ENCODE results near the gene GPC6. TPM values are rescaled to one million over a fixed set of nuclear protein-coding genes. Genes with fewer than 3 reads are reported as not detected.

The GPC6 gene
- total and polyA plus RNA-seq, 2 donors (not counting 3 experiments of a cell fraction or from before 2014, with no cell fraction given), result 0.01 TPM; not detected in 1

- dilution Hi-C loops (cut with MboI; ENCODE audit: extremely low pct_ligation_motif_present, low sequenced_read_pairs), result no loop called here
- TF ChIP-seq GATA2 (IDR thresholded peaks at IDR 0.05; ENCODE audit: insufficient read depth, insufficient read length, low read depth, low read length) (no peak), JUN (IDR thresholded peaks at IDR 0.05; ENCODE audit: borderline replicate concordance, insufficient read depth, insufficient read length, low read depth) (no peak)
- H3K9me1 ChIP-seq (replicated peaks; ENCODE audit: control insufficient read depth, extremely low read depth, insufficient read depth, low read length), result no peaks in the 10 kb centered on the region
- intact Hi-C loops (cut with micrococcal nuclease), result no loop called here
- no peak overlapping the region for H3K4me2 ChIP-seq (ENCODE audit: insufficient read depth, low read length)
- ChIA-PET CTCF (no interaction called here), POLR2A (no interaction called here)
- H3K4me3 ChIP-seq (replicated peaks in 1 of 3; ENCODE audit: insufficient read depth in 1 of 3, low read depth in 1 of 3, low read length in 3 of 3), result no peak overlapping the region
- H3K79me2 ChIP-seq (ENCODE audit: control insufficient read depth, insufficient read depth, low read length), result no peaks in the 10 kb centered on the region
- no peaks in the 10 kb centered on the region for H3K9me3 ChIP-seq (replicated peaks; ENCODE audit: control insufficient read depth, insufficient read depth, low read length)
- no peaks in the 10 kb centered on the region for H3K4me1 ChIP-seq (ENCODE audit: control insufficient read depth, extremely low read depth, insufficient read depth, low read length)
- no TSS peak for BruUV-seq (replicated peaks)
- no peaks in the 10 kb centered on the region for H4K20me1 ChIP-seq (replicated peaks; ENCODE audit: control insufficient read depth, extremely low read depth, insufficient read depth, low read length)
- H3K9ac ChIP-seq (replicated peaks; ENCODE audit: extremely low read depth, insufficient read depth, low read length), result no peak overlapping the region
- FAIRE-seq (no peak), DNase-seq (ENCODE audit: low read depth, low spot score) (no peak)
- no peaks in the 10 kb centered on the region for H3K27me3 ChIP-seq (ENCODE audit: control insufficient read depth in 2 of 2, insufficient read depth in 2 of 2, low read length in 2 of 2)
- H2AFZ ChIP-seq (ENCODE audit: low read depth, low read length), result no peak overlapping the region
- H3K27ac ChIP-seq (ENCODE audit: insufficient read depth, low read depth, low read length), result no peak overlapping the region
- H3K36me3 ChIP-seq (ENCODE audit: control insufficient read depth in 2 of 2, extremely low read depth in 1 of 2, insufficient read depth in 2 of 2, low read length in 2 of 2), result no peaks in the 10 kb centered on the region
These were observed 487.6 kb downstream of the GPC6 start for GRCh38 chr13:93714171-93714570.

GRCh38 chr13:93715866-93716265 lies 489.3 kb downstream of the GPC6 start:
- CTCF ChIA-PET, result no interaction called here
- Histone ChIP-seq H3K4me3 (replicated peaks in 1 of 3; ENCODE audit: insufficient read depth in 1 of 3, low read depth in 1 of 3, low read length in 3 of 3) (no peak overlapping the region), H3K9me1 (replicated peaks; ENCODE audit: control insufficient read depth, extremely low read depth, insufficient read depth, low read length) (no peaks in the 10 kb centered on the region), H4K20me1 (replicated peaks; ENCODE audit: control insufficient read depth, extremely low read depth, insufficient read depth, low read length) (no peaks in the 10 kb centered on the region), H3K9ac (replicated peaks; ENCODE audit: extremely low read depth, insufficient read depth, low read length) (no peak overlapping the region), H3K36me3 (ENCODE audit: control insufficient read depth in 2 of 2, extremely low read depth in 1 of 2, insufficient read depth in 2 of 2, low read length in 2 of 2) (no peaks in the 10 kb centered on the region), H2AFZ (ENCODE audit: low read depth, low read length) (no peak overlapping the region), H3K9me3 (replicated peaks; ENCODE audit: control insufficient read depth, insufficient read depth, low read length) (no peaks in the 10 kb centered on the region), H3K27me3 (ENCODE audit: control insufficient read depth in 2 of 2, insufficient read depth in 2 of 2, low read length in 2 of 2) (no peaks in the 10 kb centered on the region), H3K4me1 (ENCODE audit: control insufficient read depth, extremely low read depth, insufficient read depth, low read length) (no peaks in the 10 kb centered on the region), H3K79me2 (ENCODE audit: control insufficient read depth, insufficient read depth, low read length) (no peaks in the 10 kb centered on the region), H3K4me2 (ENCODE audit: insufficient read depth, low read length) (no peak overlapping the region), H3K27ac (ENCODE audit: insufficient read depth, low read depth, low read length) (no peak overlapping the region)
- POLR2A ChIA-PET, result no interaction called here
- no peak for FAIRE-seq
- no TSS peak for BruUV-seq (replicated peaks)
- intact Hi-C loops (cut with micrococcal nuclease), result no loop called here
- TF ChIP-seq FOS (IDR thresholded peaks at IDR 0.05; ENCODE audit: borderline replicate concordance, insufficient read depth, low read length), result no peak
- TF ChIP-seq JUN (IDR thresholded peaks at IDR 0.05; ENCODE audit: borderline replicate concordance, insufficient read depth, insufficient read length, low read depth), result no peak
- TF ChIP-seq MYC (IDR thresholded peaks at IDR 0.05; ENCODE audit: low read depth, low read length), result no peak
- no peak for TF ChIP-seq MAX (IDR thresholded peaks at IDR 0.05; ENCODE audit: insufficient read depth, insufficient read length)
- no peak for TF ChIP-seq CTCF (IDR thresholded peaks at IDR 0.05; ENCODE audit: extremely low read depth in 1 of 2, insufficient read depth in 1 of 2, low read depth in 1 of 2, low read length in 2 of 2)
- TF ChIP-seq EZH2 (IDR thresholded peaks at IDR 0.05; ENCODE audit: borderline replicate concordance, low read depth, low read length, severe bottlenecking), result no peak
- no peak for TF ChIP-seq GATA2 (IDR thresholded peaks at IDR 0.05; ENCODE audit: insufficient read depth, insufficient read length, low read depth, low read length)
- TF ChIP-seq POLR2AphosphoS5 (IDR thresholded peaks at IDR 0.05; ENCODE audit: insufficient read depth, low read depth, low read length), result no peak
- dilution Hi-C loops (cut with MboI; ENCODE audit: extremely low pct_ligation_motif_present, low sequenced_read_pairs), result no loop called here
- DNase-seq (ENCODE audit: low read depth, low spot score), result no peak

All from endothelial cell of umbilical vein (primary cell).